GM18517 (cell line): ENCODE results near the gene RHBDD2.
"Not testable (repeated sequence)": the region's sequence is repeated elsewhere in the genome, so short reads cannot be mapped to it uniquely, and the experiment has no call there.

Source experiments
- ATAC-seq: cut with Tn5 transposase; IDR thresholded peaks from one replicate; pipeline ENCODE4 v1.9.1; 2021; ENCODE audit warnings: mild to moderate bottlenecking, moderate library complexity; ENCODE audit not compliant: unreplicated experiment

Gene RHBDD2

DNA sequence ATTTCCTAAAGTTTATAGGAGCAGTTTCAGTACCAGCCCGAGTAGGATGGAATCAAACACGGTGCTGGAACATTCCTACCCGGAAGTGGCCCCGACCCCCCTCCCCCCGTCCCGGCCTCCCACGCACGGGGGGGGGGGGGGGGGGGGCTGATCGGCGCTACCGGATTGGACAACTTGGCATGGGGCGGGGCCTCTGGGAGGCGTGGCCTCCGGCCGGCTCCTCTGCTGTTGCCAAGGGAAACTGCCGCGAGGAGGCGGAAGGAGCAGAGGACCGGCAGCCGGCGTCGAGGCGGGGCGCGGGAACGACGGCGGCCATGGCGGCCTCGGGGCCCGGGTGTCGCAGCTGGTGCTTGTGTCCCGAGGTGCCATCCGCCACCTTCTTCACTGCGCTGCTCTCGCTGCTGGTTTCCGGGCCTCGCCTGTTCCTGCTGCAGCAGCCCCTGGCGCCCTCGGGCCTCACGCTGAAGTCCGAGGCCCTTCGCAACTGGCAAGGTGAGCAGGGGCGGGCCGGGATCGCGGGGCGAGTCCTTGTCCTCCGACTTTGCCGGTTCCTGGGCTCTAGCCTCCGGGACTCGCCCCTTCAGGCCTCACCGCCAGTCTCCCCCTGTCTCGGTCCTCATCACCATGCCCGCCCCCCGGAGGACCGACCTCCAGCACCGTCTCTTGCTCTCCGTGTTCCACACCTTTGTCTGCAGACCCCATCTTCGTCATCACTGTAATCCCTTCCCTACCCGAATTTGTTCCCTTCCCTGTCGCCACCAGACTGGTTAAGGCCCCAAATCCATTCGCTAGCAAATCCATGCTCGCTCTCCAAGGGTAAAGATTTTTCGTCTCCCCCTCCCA lies at the start of gene RHBDD2:
Gene RHBDD2, plus strand, starts transcription at position 266 of the 843 bp plus-strand sequence. Its CDS starts 49 bp downstream, at position 315.
- ATAC-seq, result peak; percentile 82

DNA sequence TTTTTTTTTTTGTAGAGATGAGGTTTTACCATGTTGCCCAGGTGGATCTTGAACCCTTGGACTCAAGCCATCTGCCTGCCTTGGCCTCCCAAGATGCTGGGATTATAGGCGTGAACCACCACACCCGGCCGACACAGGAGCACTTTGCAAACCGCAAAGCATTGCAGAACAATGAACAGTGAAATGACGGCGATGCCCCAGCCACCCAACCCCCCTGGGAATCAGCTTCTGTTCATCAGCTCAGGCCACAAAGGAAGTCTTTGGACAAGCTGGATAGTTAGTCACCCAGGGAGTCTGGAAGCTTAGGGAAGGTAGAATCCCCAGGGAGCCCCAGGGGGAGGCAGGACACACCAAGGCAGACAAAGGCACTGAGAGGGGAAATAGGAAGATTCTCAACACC lies 49.2 kb upstream of the RHBDD2 start:
- ATAC-seq, result not testable (repeated sequence)

DNA sequence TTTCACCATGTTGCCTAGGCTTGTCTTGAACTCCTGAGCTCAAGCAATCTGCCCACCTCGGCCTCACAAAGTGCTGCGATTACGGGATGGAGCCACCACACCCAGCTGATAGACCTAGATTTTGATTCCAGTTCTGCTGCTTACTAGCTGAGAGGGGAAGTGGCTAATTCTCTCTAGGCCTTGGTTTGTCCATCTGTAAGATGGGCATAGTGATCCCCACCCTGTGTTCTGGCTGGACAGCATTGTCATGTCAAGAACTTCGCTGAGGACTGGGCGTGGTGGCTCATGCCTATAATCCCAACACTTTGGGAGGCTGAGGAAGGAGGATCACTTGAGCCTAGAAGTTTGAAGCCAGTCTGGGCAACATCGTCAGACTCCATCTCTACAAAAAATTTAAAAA lies 47.9 kb upstream of the RHBDD2 start:
- no peak for ATAC-seq

DNA sequence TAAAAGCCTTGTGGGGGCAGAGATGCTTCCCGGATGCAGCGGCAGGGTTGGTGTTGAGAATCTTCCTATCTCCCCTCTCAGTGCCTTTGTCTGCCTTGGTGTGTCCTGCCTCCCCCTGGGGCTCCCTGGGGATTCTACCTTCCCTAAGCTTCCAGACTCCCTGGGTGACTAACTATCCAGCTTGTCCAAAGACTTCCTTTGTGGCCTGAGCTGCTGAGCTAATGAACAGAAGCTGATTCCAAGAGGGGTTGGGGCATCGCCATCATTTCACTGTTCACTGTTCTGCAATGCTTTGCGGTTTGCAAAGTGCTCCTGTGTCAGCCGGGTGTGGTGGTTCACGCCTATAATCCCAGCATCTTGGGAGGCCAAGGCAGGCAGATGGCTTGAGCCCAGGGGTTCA lies 45.2 kb upstream of the RHBDD2 start:
- not testable (repeated sequence) for ATAC-seq

DNA sequence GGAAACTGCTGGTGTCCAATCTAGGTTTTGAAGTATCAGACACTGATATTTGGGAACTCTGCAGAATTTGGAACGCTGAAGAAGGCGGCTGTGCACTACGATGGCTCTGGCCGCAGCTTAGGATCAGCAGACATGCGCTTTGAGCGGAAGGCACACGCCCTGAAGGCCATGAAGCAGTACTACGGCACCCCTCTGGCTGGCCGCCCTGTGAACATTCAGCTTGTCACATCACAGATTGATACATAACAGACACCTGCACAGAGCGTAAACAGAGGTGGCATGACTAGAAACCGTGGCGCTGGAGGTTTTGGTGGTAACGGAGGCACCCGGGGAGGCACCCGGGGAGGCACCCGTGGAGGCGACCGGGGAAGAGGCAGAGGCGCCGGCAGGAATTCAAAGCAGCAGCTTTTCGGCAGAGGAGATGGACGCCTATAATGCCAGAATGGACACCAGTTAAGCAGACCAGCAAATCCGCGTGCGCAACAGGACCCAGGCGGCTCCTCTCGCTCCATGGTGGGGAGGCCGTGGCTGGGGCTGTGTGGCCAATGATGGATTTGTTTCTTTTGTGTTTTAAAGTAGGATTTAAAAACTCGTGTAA lies 43.0 kb upstream of the RHBDD2 start:
- ATAC-seq, result no peak

DNA sequence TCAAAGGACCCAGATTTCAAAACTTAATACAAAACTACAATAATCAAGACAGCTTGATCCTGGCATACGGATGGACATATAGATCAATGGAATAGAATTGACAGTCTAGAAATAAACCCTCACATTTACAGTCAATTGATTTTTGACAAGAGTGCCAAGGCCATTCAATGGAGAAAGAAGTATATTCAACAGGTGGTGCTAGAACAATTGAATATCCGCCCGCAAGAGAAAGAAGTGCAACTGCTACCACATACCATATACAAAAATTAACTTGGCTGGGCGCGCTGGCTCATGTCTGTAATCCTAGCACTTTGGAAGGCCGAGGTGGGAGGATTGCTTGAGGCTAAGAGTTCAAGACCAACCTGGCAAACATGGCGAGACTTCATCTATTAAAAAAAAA lies 42.0 kb upstream of the RHBDD2 start:
- no peak for ATAC-seq

DNA sequence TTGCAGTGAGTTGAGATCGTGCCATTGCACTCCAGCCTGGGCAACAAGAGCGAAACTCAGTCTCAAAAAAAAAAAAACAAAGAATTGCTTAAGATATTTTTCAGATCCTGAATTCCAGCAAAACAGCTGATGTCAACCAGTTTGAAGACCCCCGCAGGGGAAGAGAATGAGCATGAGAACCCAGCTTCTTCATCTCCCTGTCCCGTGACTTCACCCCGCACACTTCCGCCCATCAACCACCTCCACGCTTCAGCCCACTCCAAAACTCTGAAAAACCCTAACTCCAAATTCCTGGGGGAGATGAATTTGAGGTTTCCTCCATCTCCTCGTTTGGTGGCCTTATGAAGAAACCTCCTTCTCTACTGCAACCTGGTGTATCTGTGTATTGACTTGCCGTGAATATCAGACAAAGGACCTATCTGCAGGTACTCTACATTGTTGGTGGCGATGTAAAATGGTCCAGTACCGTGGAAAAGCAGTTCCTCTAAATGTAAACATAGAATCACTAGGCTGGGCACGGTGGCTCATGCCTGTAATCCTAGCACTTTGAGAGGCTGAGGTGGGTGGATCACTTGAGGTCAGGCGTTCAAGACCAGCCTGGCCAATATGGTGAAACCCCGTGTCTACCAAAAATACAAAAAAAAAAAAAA lies 40.4 kb upstream of the RHBDD2 start:
- ATAC-seq, result not testable (repeated sequence)

DNA sequence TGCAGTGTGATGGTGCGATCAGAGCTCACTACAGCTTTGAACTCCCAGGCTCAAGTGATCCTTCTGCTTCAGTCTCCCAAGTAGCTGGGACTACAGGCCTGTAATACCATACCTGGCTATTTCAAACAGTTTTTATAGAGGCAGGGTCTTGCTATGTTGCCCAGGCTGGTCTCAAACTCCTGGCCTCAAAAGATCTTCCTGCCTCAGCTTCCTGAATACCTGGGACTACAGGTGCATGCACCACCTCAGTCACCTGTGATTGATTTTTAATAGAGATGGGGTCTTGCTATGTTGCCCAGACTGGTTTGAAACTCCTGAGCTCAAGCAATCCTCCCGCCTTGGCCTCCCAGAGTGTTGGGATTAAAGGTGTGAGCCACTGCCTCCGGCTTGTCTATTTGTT lies 38.8 kb upstream of the RHBDD2 start:
- ATAC-seq, result no peak

DNA sequence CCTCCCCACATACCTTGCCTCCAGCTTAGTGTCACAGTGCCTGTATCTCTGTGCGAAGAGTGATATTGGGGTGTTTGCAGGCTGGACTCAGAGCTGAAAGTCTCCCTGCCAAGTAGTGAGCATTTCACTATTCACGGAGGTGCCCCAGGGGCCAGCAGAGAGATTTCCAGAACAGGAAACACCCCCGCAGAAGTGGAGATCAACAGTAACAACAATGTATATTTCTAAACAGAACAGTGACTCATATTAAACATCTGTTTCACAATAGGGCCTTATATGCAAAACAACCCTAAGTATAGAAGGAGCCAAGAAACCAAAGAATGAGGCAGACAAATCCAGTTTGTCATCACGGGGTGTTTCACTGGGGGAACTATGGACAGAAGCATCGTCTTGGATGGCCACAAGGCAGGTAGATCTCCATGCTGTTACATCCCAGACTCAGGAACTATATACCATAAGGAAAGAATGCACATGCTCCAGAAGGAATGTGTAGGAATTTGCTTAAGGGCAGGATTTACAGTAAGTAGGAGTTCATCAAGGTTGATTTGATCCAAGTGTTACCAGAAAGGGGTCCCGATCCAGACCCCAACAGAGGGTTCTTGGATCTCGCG lies 35.9 kb upstream of the RHBDD2 start:
- ATAC-seq, result peak; percentile 96

DNA sequence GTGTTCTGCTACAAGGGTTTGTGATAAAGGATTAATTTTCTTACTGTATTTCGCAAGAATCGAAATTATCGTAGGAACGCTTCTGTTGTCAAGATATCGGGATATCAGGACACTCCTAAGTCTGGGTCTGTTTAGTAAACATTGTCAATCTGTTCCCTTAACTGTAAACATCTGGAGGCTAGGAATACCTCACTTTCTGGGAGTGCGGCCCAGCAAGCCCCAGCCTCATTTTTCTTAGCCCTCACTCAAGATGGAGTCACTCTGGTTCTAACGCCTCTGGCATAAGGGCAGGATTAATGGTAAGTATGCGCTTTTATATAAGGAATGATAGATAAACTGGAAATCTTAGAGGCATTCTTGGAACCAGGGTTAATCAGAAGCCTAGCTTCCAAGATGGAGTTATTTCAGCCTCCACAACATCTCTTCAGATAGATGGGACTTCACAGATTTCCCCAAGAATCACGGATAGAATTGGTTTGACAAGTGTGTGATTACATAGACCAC lies 35.2 kb upstream of the RHBDD2 start:
- ATAC-seq, result no peak

DNA sequence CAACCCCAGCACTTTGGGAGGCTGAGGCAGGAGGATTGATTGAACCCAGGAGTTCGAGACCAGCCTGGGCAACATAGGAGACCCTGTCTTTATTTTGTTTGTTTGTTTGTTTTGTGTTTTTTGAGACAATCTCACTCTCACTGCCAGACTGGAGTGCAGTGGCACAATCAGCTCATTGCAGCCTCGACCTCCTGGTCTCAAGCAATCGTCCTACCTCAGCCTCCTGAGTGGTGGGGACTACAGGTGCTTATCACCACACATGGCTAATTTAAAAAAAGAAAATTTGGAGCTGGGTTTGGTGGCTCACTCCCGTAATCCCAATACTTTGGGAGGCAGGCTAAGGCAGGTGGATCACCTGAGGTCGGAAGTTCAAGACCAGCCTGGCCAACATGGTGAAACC lies 34.7 kb upstream of the RHBDD2 start:
- ATAC-seq, result no peak

DNA sequence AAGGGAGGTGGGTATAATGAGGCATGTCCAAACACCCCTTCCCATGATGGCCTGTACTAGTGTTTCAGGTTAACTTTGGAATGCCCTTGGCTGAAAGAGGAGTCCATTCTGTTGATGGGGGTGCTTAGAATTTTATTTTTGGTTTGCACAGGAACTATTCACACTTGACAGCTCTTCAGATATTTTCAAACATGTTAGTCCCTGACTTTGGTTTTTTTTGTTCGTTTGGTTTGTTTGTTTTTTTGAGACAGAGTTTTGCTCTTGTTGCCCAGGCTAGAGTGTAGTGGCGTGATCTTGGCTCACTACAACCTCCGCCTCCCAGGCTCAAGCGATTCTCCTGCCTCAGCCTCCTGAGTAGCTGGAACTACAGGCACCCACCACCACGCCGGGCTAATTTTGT lies 33.7 kb upstream of the RHBDD2 start:
- not testable (repeated sequence) for ATAC-seq

DNA sequence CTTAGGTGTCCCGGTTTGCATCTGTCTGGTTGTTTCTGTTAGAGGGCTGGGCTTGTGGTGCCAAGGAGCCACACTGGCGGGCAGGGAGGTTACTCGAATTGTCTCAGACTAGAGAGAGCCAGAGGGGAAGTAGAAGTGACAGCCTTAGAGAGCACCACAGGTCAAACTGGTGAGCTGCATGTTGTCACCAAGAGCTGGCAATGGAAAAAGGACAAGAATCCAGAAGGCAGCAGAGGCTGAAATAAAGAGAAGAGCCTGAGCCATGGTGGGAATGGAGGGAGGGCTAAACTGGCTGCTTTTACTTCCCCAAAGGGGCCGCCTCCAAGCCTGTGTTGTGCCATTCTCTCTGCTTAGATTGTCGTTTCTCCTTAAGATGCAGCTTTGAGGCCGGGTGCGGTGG lies 31.1 kb upstream of the RHBDD2 start:
- ATAC-seq, result no peak

DNA sequence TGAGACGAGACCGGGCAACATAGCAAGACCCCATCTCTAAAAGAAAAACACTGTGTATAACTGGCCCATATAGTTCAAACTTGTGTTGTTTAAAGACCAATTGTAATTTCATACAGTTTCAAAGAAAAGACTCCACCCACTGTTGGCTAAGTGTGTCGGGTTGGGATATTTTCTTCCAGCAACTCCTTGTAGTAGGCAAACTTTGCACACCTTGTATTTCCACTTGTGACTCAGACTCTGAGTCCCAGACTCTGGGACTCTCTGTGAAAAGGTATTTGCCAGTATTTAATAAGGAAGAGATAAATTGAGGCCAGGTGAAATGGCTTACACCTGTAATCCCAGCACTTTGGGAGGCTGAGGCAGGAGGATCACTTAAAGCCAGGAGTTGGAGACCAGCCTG lies 29.3 kb upstream of the RHBDD2 start:
- no peak for ATAC-seq

DNA sequence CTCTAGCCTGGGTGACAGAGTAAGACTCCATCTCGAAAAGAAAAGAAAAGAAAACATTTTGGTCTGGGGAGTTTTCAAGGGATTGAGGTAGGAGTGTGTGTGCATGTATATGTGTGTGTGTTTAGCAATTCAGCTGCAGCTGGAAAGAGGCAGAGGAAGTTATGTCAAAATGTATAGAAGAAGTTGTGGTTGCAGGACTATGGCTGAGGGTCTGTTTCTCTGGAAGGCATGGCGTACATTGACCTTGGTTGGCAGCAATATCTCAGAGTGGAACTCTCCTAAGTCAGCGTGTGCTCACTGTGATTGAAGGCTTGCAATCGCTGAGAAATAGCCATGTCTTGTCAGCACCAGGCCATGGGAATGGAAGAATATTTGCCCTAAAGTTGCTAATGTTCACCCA lies 28.6 kb upstream of the RHBDD2 start:
- no peak for ATAC-seq

DNA sequence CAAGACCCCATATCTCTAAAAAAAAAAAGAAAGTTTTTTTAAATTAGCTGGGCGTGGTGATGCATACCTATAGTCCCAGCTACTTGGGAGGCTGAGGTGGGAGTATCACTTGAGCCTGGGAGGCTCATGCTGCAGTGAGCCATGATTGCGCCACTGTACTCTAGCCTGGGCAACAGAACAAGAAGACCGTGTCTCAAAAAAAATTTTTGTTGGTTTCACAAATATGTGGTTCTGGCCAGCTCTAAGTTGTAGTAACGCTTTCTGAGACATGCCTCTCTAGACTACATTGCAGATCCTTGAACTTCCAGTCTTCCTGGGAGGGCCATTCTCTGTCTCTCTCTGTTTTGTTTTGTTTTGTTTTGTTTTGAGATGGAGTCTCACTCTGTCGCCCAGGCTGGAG lies 24.6 kb upstream of the RHBDD2 start:
- ATAC-seq, result no peak

DNA sequence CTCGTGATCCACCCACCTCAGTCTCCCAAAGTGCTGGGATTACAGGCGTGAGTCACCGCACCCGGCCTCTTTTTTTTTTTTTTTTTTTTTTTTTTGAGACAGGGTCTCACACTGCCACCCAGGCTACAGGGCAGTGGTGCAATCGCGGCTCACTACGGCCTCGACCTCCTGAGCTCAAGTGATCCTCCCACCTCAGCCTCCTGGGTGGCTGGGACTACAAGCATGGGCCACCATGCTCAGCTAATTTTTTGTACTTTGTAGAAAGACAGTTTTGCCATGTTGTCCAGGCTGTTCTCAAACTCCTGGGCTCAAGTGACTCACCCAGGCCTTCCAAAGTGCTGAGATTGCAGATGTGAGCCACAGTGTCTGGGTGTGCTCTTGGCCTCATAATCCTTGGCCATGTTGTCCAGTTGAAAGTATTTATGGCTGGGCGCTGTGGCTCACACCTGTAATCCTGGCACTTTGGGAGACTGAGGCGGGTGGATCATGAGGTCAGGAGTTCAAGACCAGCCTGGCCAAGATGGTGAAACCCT lies 24.0 kb upstream of the RHBDD2 start:
- ATAC-seq, result not testable (repeated sequence)

DNA sequence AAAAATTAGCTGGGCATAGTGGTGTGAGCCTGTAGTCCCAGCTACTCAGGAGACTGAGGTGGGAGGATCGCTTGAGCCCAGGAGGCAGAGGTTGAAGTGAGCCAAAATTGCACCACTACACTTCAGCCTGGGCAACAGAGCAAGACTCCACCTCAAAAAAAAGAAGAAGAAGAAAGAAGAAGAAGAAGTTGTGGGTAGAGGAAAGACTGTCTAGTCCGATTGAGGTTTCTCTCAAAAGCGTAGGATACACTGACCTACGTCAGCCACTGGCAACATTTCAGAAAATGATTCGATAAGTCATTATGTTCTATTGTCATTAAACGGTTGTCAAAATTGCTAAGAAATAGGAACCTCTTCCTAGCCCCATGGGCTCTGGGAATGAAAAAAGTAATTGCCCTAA lies 22.3 kb upstream of the RHBDD2 start:
- no peak for ATAC-seq

DNA sequence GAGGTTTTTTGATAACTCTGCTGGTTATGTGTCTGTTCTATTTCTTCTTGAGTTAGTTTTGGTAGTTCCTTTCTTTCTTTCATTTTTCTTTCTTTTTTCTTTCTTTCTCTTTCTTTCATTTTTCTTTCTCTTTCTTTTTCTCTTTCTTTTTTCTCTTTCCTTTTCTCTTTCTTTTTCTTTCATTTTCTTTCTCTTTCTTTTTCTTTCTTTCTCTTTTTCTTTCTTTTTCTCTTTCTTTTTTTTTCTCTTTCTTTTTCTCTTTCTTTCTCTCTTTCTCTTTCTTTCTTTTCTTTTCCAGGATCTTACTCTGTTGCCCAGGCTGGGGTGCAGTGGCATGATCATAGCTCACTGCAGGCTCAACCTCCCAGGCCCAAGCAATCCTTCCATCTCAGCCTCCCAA lies 20.4 kb upstream of the RHBDD2 start:
- no peak for ATAC-seq

DNA sequence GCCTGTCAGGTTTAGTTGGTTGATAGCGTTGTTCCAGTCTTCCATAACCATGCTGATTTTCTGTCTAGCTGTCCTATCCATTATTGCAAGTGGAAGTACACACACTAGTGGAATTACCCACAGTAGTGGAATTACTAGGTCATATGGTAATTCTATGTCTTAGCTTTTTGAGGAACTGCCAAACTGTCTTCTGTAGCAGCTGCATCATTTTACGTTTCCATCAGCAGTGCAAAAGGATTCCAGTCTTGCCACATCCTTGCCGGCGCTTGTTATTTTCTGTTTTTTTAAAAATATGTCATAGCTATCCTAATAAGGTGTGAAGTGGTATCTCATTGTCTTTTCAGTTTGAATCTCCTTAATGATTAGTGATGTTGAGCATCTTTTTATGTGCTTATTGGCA lies 17.2 kb upstream of the RHBDD2 start:
- no peak for ATAC-seq

DNA sequence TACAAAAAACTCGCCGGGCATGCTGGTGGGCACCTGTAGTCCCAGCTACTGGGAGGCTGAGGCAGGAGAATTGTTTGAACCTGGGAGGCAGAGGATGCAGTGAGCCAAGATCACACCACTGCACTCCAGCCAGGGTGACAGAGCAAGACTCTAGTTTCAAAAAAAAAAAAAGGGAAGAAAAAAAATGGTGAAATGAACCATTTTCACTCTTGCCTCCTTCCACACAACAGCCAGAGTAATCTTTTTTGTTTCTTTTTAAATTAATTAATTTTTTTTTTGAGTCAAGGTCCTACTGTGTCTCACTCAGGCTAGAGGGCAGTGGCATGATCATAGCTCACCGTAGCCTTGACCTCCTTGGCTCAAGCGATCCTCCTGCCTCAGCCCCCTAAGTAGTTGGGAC lies 14.6 kb upstream of the RHBDD2 start:
- ATAC-seq, result not testable (repeated sequence)
